Measurements from ENCODE around the gene NAT16.
A peak's percentile ranks its signal among the peaks of the same experiment; 100 is the strongest.

NAT16 gene

DNA sequence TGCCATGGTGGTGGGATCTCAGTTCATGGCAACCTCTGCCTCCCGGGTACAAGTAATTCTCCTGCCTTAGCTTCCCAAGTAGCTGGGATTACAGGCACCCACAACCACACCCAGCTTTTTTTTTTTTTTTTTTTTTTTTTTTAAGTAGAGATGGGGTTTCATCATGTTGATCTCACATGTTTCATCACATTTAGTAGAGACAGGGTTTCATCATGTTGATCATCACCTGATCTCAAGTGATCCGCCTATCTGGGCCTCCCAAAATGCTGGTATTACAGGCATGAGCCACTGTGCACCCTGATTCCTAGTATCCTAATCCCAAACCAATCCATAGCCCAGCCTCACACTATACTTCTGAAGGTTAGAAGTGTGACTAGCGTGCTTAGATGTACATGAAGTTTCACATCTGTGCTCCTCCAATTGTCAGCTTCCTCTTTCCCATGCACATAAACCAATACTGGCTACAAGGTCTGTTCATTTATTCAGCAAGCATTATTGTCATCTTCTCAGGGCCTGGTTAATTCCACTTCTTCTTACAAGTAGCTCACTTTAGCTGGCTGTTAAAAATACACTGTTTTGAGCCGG is 6.8 kb upstream of the NAT16 start:
- TF ChIP-seq POLR2AphosphoS5 (IDR thresholded peaks at IDR 0.05; ENCODE audit: low read depth, low read length) (no peak), POU2F2 (IDR thresholded peaks at IDR 0.05; ENCODE audit: low read depth, low read length) (no peak), SPI1 (IDR thresholded peaks at IDR 0.05; ENCODE audit: low read depth, low read length) (peak; percentile 41), POLR2A (IDR thresholded peaks at IDR 0.05; ENCODE audit: low read depth, low read length) (no peak), TAF1 (IDR thresholded peaks at IDR 0.05; ENCODE audit: low read depth, low read length) (no peak), PAX5 (IDR thresholded peaks at IDR 0.05; ENCODE audit: insufficient read depth, low read length, severe bottlenecking) (no peak)
- FAIRE-seq (no peak), DNase-seq (ENCODE audit: insufficient read length, low spot score) (no peak)

DNA sequence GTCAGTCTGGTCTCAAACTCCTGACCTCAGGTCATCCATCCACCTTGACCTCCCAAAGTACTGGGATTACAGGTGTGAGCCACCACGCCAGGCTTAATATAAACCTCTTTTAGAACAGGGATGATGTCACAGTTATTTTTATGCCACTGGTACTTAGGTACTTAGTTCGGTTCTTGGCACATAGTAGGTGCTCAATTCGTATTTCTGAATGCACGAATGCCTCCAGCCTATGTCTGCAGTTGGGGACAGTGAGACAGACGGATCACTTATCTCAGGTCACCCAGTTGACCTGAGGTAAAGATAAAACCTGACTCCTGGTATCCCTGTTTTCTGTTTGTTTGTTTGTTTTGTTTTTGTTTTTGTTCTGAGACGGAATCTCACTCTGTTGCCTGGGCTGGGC is 6.1 kb upstream of the NAT16 start:
- DNase-seq (ENCODE audit: insufficient read length, low spot score) (no peak), FAIRE-seq (no peak)
- TF ChIP-seq PAX5 (IDR thresholded peaks at IDR 0.05; ENCODE audit: insufficient read depth, low read length, severe bottlenecking) (no peak), TAF1 (IDR thresholded peaks at IDR 0.05; ENCODE audit: low read depth, low read length) (no peak), POLR2AphosphoS5 (IDR thresholded peaks at IDR 0.05; ENCODE audit: low read depth, low read length) (no peak)

GRCh38 chr7:101185258-101185839 is 5.3 kb upstream of the NAT16 start:
- no peak for TF ChIP-seq POLR2A (IDR thresholded peaks at IDR 0.05; ENCODE audit: low read depth, low read length)
- TF ChIP-seq SPI1 (IDR thresholded peaks at IDR 0.05; ENCODE audit: low read depth, low read length): no peak
- no peak for TF ChIP-seq TAF1 (IDR thresholded peaks at IDR 0.05; ENCODE audit: low read depth, low read length)
- TF ChIP-seq POLR2AphosphoS5 (IDR thresholded peaks at IDR 0.05; ENCODE audit: low read depth, low read length): no peak
- TF ChIP-seq POU2F2 (IDR thresholded peaks at IDR 0.05; ENCODE audit: low read depth, low read length): no peak
- TF ChIP-seq PAX5 (IDR thresholded peaks at IDR 0.05; ENCODE audit: insufficient read depth, low read length, severe bottlenecking): no peak
- FAIRE-seq (no peak), DNase-seq (ENCODE audit: insufficient read length, low spot score) (no peak)

DNA sequence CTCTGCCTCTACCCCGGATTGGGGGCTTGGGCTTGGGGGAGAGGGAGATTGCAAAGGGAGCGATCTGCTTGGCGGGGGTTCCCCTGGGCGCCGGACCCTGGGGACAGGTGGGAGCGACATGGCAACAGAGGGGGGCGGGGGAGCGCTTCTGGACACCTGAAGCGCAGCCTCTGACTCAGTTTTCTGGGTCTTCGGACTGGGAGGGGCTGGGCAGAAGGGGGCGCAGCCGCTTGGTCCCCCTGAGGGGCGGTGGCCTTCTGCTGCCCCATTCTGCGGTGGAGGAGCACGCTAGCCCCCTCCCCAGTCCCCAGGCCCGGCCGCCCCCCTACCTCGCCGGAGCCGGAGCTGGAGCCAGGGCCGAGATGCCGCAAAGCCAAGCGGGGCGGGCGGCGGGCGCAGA is 380 bp downstream of the NAT16 start:
- no peak for TF ChIP-seq SPI1 (IDR thresholded peaks at IDR 0.05; ENCODE audit: low read depth, low read length)
- no peak for TF ChIP-seq POU2F2 (IDR thresholded peaks at IDR 0.05; ENCODE audit: low read depth, low read length)
- no peak for TF ChIP-seq TAF1 (IDR thresholded peaks at IDR 0.05; ENCODE audit: low read depth, low read length)
- no peak for TF ChIP-seq POLR2AphosphoS5 (IDR thresholded peaks at IDR 0.05; ENCODE audit: low read depth, low read length)
- TF ChIP-seq POLR2A (IDR thresholded peaks at IDR 0.05; ENCODE audit: low read depth, low read length): no peak
- no peak for TF ChIP-seq PAX5 (IDR thresholded peaks at IDR 0.05; ENCODE audit: insufficient read depth, low read length, severe bottlenecking)
- FAIRE-seq (no peak), DNase-seq (ENCODE audit: insufficient read length, low spot score) (no peak)

DNA sequence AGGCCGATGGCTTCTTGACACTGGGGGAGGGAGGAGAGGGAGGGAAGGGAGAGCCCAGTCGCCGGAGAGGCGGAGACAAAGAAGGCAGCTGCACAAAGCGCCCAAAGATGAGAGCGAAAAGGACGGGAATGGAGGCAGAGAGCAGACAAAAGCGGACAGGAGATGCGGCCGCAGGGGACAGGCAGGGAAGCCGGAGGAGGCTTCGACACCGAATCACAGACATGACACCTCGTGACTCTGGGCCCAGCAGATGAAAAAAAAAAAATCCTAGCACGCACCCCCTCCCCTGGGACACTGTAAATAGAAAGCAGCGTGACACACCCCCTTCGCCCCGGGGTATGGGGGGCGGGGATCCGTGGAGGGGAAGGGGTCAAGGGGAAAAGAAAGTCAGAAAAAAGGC is 976 bp downstream of the NAT16 start:
- TF ChIP-seq POLR2A (IDR thresholded peaks at IDR 0.05; ENCODE audit: low read depth, low read length): no peak
- TF ChIP-seq POLR2AphosphoS5 (IDR thresholded peaks at IDR 0.05; ENCODE audit: low read depth, low read length): no peak
- no peak for TF ChIP-seq TAF1 (IDR thresholded peaks at IDR 0.05; ENCODE audit: low read depth, low read length)
- no peak for TF ChIP-seq SPI1 (IDR thresholded peaks at IDR 0.05; ENCODE audit: low read depth, low read length)
- no peak for TF ChIP-seq PAX5 (IDR thresholded peaks at IDR 0.05; ENCODE audit: insufficient read depth, low read length, severe bottlenecking)
- TF ChIP-seq POU2F2 (IDR thresholded peaks at IDR 0.05; ENCODE audit: low read depth, low read length): no peak
- FAIRE-seq: no peak
- DNase-seq (ENCODE audit: insufficient read length, low spot score): no peak

DNA sequence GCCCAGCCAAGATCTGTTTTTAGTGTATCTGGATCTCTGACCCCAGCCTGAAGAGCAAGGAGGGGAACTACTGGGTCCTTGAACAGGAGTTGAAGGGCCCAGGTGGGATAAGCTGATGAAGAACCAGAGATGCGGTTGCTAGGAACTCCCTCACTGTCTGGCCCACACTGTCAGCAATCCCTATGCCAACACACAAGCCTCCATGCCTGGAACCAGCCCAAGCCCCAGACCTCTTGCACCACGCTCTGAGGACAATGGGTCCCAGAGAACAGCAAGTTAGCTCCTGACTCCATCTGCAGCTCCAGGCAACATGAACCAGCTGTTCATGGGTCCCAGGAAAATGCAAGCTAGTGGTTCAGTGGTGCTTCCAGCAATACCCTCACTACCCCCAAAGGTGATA is 2.4 kb downstream of the NAT16 start:
- DNase-seq (ENCODE audit: insufficient read length, low spot score) (no peak), FAIRE-seq (no peak)
- TF ChIP-seq TAF1 (IDR thresholded peaks at IDR 0.05; ENCODE audit: low read depth, low read length) (no peak), POU2F2 (IDR thresholded peaks at IDR 0.05; ENCODE audit: low read depth, low read length) (no peak), PAX5 (IDR thresholded peaks at IDR 0.05; ENCODE audit: insufficient read depth, low read length, severe bottlenecking) (no peak), SPI1 (IDR thresholded peaks at IDR 0.05; ENCODE audit: low read depth, low read length) (no peak), POLR2AphosphoS5 (IDR thresholded peaks at IDR 0.05; ENCODE audit: low read depth, low read length) (no peak), POLR2A (IDR thresholded peaks at IDR 0.05; ENCODE audit: low read depth, low read length) (no peak)

DNA sequence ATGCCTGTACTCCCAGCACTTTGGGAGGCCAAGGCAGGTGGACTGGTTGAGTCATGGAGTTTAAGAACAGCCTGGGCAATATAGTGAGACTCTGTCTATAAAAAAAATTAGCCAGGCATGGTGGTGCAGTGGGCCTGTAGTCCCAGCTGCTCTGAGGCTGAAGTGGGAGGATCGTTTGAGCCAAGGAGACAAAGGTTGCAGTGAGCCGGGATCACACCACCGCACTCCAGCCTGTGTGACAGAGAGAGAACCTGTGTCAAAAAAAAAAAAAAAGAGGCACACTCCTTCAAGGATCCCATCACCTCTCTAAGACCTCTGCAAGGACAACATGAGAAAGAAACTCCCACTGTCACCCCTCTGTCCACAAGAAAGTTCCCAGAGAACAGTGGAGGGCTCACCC is 4.4 kb downstream of the NAT16 start:
- no peak for TF ChIP-seq SPI1 (IDR thresholded peaks at IDR 0.05; ENCODE audit: low read depth, low read length)
- TF ChIP-seq POLR2AphosphoS5 (IDR thresholded peaks at IDR 0.05; ENCODE audit: low read depth, low read length): no peak
- no peak for TF ChIP-seq POU2F2 (IDR thresholded peaks at IDR 0.05; ENCODE audit: low read depth, low read length)
- TF ChIP-seq PAX5 (IDR thresholded peaks at IDR 0.05; ENCODE audit: insufficient read depth, low read length, severe bottlenecking): no peak
- TF ChIP-seq TAF1 (IDR thresholded peaks at IDR 0.05; ENCODE audit: low read depth, low read length): no peak
- DNase-seq (ENCODE audit: insufficient read length, low spot score) (no peak), FAIRE-seq (no peak)

DNA sequence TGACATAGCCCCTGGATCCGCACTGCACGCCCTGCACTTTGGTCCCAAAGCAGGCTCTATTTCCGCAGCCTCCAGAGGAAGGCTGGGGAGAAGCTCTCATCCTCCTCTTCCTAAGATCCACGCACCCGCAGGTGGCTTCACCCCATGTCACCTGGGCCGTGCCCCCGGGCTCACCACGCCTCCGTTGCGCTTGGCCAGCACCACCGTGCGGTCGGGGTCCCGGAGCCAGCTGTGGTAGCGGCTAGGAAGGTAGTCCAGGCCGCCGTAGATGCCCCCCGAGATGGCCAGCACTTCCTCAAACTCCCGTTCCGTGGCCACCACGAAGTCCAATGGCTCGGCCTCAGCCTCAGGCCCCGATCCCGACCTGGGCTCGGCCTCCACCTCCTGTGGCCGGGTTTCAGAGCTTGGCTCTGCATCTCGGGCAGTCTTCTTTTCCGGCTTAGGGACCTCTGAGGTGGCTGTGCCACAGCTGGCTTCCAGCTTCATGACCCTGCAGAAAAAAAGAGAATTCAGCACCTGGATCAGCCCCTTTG is 5.7 kb downstream of the NAT16 start:
- FAIRE-seq: no peak
- TF ChIP-seq PAX5 (IDR thresholded peaks at IDR 0.05; ENCODE audit: insufficient read depth, low read length, severe bottlenecking) (no peak), POLR2A (IDR thresholded peaks at IDR 0.05; ENCODE audit: low read depth, low read length) (no peak), TAF1 (IDR thresholded peaks at IDR 0.05; ENCODE audit: low read depth, low read length) (no peak), POLR2AphosphoS5 (IDR thresholded peaks at IDR 0.05; ENCODE audit: low read depth, low read length) (no peak), POU2F2 (IDR thresholded peaks at IDR 0.05; ENCODE audit: low read depth, low read length) (no peak), SPI1 (IDR thresholded peaks at IDR 0.05; ENCODE audit: low read depth, low read length) (no peak)
- DNase-seq (ENCODE audit: insufficient read length, low spot score): no peak

DNA sequence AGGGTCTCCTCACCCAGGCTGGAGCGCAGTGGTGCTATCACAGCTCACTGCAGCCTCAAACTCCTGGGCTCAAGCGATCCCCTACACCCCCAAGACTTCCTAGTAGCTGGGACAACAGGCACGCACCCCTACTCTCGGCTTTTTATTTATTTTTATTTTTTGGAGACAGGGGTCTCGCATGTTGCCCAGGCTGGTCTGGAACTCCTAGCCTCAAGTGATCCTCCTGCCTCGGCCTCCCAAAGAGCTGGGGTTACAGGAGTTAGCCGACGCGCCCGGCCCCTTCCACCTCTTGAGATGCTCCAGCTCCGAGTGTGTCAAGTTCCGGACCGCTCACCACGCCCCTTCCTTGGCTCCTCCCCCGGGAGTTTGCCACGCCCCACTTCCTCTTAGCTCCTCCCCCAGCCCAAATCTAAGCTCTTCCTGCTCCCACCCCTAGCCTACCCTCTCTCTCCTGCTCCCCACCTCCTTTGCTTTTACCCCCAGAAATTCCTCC is 6.3 kb downstream of the NAT16 start:
- DNase-seq (ENCODE audit: insufficient read length, low spot score) (peak; percentile 67), FAIRE-seq (peak; percentile 69)

More for the DNA sequence above, 6.3 kb downstream of the NAT16 start:
- TF ChIP-seq SPI1 (IDR thresholded peaks at IDR 0.05; ENCODE audit: low read depth, low read length) (peak; percentile 82), POLR2AphosphoS5 (IDR thresholded peaks at IDR 0.05; ENCODE audit: low read depth, low read length) (no peak)
